ENCODE data around the gene ZNF804B. TPM values are rescaled to one million over a fixed set of nuclear protein-coding genes. Genes with fewer than 3 reads are reported as not detected.

Gene ZNF804B
- total and polyA plus RNA-seq, 2 of the 4 experiments (the other 2 are of a cell fraction) = not detected

DNA sequence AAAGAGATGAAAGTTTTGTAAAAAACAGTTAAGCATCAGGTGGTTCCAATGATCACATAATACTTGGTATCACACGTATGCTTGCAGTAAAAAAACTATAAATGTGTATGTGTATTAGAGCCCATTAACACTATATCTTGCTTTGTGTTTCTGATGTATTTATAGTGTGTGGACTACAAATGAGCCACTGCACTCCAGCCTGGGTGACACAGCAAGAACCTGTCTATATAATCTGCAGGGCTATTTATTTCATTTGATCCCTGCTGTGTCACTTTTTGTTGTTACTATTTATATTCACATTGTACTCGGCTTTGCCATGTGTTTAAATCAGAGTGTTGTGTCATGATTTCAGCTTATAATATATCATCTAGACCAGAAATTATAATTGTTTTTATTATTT is 523.8 kb downstream of the ZNF804B start:
- no TSS peak for BruUV-seq (replicated peaks)
- TF ChIP-seq BHLHE40 (IDR thresholded peaks at IDR 0.05; ENCODE audit: low read depth, low read length) (no peak), MXI1 (IDR thresholded peaks at IDR 0.05; ENCODE audit: borderline replicate concordance, low read depth, low read length) (no peak)
- TF ChIP-seq, protein P1, sequence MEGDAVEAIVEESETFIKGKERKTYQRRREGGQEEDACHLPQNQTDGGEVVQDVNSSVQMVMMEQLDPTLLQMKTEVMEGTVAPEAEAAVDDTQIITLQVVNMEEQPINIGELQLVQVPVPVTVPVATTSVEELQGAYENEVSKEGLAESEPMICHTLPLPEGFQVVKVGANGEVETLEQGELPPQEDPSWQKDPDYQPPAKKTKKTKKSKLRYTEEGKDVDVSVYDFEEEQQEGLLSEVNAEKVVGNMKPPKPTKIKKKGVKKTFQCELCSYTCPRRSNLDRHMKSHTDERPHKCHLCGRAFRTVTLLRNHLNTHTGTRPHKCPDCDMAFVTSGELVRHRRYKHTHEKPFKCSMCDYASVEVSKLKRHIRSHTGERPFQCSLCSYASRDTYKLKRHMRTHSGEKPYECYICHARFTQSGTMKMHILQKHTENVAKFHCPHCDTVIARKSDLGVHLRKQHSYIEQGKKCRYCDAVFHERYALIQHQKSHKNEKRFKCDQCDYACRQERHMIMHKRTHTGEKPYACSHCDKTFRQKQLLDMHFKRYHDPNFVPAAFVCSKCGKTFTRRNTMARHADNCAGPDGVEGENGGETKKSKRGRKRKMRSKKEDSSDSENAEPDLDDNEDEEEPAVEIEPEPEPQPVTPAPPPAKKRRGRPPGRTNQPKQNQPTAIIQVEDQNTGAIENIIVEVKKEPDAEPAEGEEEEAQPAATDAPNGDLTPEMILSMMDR (conservative IDR thresholded peaks at IDR 0.05; ENCODE audit: low read depth, low read length) = no peak
- Histone ChIP-seq H3K18ac (ENCODE audit: low read depth, low read length) (no peak overlapping the region), H3K4me1 (ENCODE audit: control insufficient read depth, insufficient read depth, low read length) (no peaks in the 10 kb centered on the region), H3K9me1 (ENCODE audit: insufficient read depth, low read length) (no peaks in the 10 kb centered on the region), H3K23ac (ENCODE audit: low read depth, low read length) (no peak overlapping the region), H4K91ac (ENCODE audit: insufficient read depth, low read depth, low read length) (no peak overlapping the region), H3K14ac (replicated peaks; ENCODE audit: low read depth, low read length) (no peak overlapping the region), H2AK5ac (ENCODE audit: low read depth, low read length) (no peak overlapping the region), H3K9ac (ENCODE audit: low read depth, low read length) (no peak overlapping the region), H3K27ac (ENCODE audit: insufficient read depth, low read length) (no peak overlapping the region), H2BK120ac (ENCODE audit: low read depth, low read length) (no peak overlapping the region), H3K79me1 (ENCODE audit: low read depth in 1 of 2, low read length in 2 of 2) (no peaks in the 10 kb centered on the region), H2BK20ac (ENCODE audit: low read depth, low read length) (no peak overlapping the region), H2AFZ (replicated peaks; ENCODE audit: low read length, poor library complexity) (no peak overlapping the region), H2AK9ac (replicated peaks; ENCODE audit: low read depth, low read length, poor library complexity) (no peak overlapping the region), H4K20me1 (ENCODE audit: insufficient read depth, low read length) (no peaks in the 10 kb centered on the region), H4K5ac (ENCODE audit: low read depth, low read length) (no peak overlapping the region), H3K4ac (ENCODE audit: low read depth, low read length) (no peak overlapping the region), H4K8ac (ENCODE audit: low read depth in 2 of 2, low read length in 2 of 2) (no peak overlapping the region), H3K9me3 (ENCODE audit: control insufficient read depth, insufficient read depth, low read length) (peaks cover 2% of the 10 kb centered on the region), H3K27me3 (ENCODE audit: control insufficient read depth, insufficient read depth, low read length) (no peaks in the 10 kb centered on the region), H3K56ac (ENCODE audit: extremely low read depth, insufficient read depth, low read length) (no peak overlapping the region), H2BK5ac (ENCODE audit: low read depth, low read length, poor library complexity, severe bottlenecking) (no peak overlapping the region), H3K4me2 (ENCODE audit: low read depth, low read length) (no peak overlapping the region), H3K4me3 (ENCODE audit: insufficient read depth, low read depth, low read length) (no peak overlapping the region), H2BK15ac (ENCODE audit: low read depth, low read length) (no peak overlapping the region), H3K36me3 (ENCODE audit: control insufficient read depth, insufficient read depth, low read length) (no peaks in the 10 kb centered on the region)
- POLR2A ChIA-PET (ENCODE audit: unreplicated experiment) = no interaction called here
- CTCF ChIA-PET = no interaction called here
- ATAC-seq (ENCODE audit: low read depth) (no peak), DNase-seq (no peak)
- intact Hi-C loops (cut with micrococcal nuclease) (no loop called here), dilution Hi-C loops (cut with HindIII; ENCODE audit: low sequenced_read_pairs, unreplicated experiment) (no loop called here), in situ Hi-C loops (cut with MboI; ENCODE audit: low sequenced_read_pairs) (no loop called here)
- WGBS, 2 experiments (ENCODE audit: extremely low coverage in 2 of 2, insufficient read length in 1 of 2) = no CpG with 5 or more reads among the region's 2 CpGs
